Occipital lobe (tissue), 2 donors: ENCODE data around the gene HRH1. TPM values are rescaled to one million over a fixed set of nuclear protein-coding genes. Genes with fewer than 3 reads are reported as not detected.
"Not testable (repeated sequence)": the region's sequence is repeated elsewhere in the genome, so short reads cannot be mapped to it uniquely, and the experiment has no call there.

Experiments used
- DNase-seq: peaks from one replicate; lab custom pipeline; 2025; lab: John Stamatoyannopoulos, UW
- total RNA-seq: library from RNA; depleted of rRNA; stranded (reverse); fragments of >200 nt; gene quantifications from one replicate; pipeline ENCODE4 v1.2.3, GENCODE V29; 2014

HRH1 gene
- total RNA-seq, 1 donor from 2014 or later, result 1.7 TPM

DNA sequence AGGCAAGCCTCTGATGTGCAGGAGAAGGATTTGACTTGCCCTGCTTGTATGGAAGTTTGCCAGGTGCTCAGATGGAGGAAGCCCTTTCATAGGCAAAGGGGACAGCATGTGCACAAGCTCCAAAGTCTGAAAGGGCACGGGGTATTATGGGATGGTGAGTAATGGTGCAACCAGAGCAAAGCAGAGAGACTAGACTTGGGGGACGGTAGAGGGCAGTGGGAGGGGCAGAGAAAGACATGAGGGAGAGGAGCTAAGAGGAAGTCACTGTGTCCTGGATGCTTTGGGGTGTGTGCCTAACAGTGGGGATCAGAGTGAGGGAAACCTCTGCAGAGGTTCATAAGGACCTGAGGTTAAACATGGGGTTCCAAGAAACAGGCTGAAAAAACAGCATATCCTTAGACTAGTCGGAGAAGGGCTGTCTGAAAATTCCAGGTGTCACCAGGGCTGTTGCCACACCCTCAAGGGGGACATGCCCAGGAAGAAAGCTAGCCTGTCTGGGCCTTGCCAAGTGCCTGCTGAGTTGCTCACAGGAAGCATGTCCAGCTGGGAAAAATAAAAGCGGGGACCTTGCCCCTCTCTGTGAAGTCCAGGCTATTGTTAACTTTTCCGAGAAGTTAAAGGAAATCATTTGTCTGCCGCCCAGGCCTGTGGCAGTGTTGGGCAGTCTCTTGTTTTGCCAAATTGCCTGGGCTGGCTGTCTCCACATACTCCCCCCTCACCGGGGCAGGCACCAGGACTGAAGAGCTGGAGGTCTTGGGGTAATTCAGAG, 47.1 kb downstream of the HRH1 start:
- no peak for DNase-seq

DNA sequence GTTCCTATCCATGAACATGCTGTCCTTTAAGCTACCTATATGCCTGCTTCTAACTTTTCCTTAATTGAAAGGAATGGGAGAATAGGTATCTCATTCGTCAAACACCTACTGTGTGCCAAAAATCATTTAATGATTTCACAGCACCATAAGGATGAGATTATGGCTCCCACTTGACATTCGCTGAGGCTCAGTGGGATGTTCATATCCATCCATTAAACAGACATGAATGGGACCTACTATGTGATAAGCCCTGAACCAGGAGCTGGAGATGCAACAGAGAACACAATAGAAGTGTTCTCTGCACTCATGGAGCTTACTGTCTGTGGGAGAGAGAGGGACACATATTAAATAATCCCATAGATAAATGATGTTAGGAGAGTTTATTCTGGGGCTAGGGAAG, 49.7 kb downstream of the HRH1 start:
- DNase-seq, result no peak

DNA sequence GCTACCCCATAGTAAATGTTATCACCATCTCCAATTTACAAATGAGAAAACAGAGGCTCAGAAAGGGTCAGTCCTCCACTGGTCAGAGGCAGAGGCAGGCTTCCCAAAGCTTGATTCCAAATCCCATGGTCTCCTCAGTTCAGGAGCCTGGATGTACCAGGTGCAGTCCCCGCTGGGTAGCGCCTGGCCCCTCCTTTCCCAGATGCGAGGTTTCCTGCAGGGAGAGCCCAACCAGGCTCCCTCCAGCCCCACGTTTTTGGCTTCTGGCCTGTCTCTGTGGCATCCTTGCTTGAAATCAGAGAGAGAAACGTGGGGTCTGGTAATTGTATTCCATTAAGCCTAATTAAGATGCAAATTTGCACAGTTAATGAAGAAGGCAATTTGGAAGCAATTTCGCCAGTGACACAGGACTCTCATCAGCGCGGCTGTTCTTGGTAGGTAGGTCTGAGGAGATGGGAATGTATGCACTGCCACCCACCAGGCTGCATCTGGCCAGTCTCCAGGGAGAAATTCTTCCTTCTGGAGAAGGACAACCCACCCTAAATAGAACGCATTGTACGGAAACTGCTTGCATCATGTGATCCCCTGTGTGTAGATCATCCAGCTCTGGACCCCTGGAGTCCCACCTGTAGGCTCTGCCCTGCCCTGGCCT, 50.5 kb downstream of the HRH1 start:
- DNase-seq, result no peak

DNA sequence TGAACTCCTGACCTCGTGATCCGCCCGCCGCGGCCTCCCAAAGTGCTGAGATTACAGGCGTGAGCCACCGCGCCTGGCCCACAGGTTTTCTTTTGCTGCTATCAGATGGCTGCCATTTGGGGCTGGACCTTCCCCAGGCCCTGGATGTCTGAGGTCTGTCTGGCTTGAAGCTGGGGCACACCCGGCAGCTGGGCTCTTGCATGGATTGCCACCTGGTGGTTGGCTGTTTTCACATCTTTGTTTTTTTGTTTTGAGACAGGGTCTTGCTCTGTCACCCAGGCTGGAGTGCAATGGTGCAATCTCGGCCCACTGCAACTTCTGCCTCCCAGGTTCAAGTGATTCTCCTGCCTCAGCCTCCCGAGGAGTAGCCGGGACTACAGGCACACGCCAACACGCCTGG, 51.6 kb downstream of the HRH1 start:
- not testable (repeated sequence) for DNase-seq

DNA sequence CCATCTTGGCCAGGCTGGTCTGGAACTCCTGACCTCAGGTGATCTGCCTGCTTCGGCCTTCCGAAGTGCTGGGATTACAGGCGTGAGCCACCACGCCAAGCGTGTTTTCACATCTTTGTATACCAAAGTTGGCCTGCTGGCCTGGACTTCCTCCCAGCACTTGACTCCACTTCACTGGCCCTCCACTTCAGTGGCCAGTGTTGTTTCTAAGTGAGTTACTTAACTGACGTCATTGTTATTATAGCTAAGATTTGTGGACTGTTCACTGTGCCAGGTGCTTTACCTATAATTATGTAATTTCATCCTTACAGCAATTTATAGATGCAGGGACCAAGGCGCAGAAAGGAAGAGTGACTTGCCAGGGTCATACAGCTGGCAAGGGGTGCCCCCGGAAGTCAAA, 52.0 kb downstream of the HRH1 start:
- DNase-seq, result no peak

DNA sequence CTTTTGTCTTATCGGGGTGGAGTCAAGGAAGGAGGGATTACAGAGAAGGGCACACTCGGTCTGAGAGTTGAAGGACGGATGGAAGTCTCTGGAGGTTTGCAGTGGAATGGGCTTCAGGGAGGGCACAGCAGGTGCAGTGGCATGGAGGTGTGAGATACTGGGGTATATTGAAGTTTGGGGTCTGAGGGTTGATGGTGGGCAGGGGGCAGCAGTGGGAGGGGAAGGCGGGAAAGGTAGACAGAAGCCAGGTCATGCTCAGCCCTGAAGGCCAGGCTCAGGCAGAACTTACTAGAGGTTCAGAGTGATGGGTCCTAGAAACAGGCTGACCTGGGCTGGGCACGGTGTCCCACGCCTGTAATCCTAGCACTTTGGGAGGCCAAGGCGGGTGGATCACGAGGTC, 52.7 kb downstream of the HRH1 start:
- DNase-seq, result no peak

DNA sequence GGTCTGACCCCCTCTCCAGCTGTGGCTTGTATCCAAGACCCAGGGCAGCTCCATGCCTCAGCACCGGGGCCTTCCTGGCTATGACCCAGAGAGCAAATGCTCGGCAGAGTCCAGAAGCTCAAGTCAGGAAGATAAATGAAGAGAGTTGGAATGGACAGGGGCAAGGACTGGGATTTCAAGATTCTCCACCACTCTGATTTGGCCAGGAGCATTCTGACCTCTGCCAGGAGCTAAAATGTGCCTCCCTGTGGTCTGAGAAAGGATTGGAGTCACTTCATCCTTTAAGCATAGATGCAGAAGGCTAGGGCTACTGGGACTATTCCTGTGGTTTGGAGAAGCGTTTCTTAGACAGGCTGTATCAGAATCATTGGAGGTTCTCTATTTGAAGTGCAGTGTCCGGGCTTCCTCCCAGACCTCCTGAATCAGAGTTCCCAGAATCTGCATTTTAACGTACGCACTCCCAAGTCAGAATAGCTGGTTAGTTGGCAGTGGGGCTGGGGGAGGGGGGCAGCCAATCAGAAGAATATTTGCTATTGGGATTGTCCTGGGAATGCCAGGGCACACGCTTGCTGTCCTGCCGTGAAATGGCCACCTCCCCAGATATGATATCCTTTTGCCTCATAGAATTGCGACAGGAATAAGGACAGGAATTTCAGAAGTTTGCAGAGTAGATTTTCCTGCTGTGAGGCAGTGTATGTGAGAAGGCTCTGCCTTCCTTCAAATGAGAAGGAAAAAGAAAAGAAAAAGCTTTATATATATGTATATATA, 57.4 kb downstream of the HRH1 start:
- DNase-seq, result no peak

DNA sequence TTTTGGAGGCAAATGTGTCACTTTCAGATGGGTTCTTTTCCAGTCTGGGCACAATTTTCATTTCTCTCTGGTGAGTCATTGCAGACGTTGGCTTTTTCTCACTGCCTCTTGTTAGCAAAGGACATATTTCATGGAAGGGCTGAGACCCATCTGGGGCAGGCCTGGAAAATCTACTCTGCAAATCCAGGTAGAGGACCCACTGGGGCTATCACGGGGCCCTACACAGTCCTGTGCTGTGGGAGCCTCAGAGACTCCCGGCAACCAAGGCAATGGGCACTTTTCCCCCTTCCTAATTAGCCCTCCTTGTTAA, 58.0 kb downstream of the HRH1 start:
- no peak for DNase-seq

DNA sequence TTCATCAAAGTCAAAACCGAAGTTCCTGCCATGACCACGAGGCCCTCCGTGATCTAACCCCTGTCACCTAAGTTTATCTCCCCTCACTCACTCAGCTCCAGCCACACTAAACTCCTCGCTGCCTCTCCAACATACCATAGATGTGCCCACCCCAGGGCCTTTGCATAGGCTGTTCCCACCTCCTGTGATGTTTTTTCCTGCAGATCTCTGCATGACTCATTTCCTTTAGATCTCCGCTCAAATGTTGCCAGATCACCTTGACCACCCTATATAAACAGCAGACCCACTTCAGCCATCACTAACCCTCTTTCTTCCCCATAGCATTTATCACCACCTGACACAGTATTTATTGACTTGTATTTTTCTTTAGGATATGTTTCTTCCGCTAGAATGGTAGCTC, 58.5 kb downstream of the HRH1 start:
- no peak for DNase-seq

DNA sequence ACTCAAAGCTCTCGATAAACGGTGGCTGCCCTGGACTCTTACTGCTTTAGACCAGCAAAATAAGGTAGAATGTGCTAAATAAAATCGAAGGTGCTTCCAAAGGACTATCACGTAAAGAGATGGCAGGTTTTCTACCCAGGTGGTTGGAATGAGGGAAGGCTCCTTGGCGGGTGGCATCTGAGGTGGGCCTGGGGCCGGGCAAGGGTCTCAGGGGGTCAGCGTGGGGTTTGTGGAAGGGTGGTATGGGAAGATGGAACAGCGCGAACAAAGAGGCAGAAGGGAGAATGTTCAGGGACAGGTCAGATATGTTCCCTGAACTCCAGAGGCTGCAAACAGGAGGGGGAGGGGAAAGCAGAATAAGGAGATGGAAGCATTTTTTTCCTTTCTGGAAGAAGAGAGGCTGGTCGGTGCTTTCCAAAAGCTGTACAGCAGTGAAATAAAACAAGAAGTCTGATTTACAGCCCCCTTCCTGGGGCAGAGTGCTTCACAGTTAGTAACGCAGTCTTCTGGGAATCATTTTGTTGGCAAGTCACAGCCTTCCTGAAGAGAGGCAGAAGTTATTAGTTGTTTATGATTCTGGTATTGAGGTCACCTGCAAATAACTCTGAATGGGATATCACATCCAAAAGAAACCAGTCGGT, 59.6 kb downstream of the HRH1 start:
- DNase-seq, result no peak

DNA sequence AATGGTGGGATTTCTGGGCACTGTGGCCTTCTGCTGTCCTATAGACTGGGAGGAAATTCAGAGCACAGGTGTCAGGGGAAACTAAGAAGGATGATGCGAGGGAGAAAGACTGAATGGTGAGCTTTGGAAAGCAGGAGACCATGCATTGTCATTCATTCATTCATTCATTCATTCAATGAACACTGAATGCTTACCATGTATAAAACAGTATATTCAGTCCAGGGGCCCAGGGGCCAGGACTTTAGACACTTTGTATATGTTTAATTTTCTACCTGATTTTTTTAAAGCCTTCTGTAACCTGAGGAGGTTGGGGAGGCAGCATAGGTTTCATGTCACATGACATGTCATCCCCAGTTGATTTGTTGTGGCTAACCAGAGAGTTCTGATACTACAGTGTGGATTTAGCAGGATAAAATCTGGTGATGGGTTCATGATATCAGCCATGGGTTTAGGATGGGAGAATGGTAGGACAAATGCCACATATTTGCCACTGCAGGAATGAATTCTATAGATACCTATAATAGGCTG, 60.2 kb downstream of the HRH1 start:
- DNase-seq, result no peak

DNA sequence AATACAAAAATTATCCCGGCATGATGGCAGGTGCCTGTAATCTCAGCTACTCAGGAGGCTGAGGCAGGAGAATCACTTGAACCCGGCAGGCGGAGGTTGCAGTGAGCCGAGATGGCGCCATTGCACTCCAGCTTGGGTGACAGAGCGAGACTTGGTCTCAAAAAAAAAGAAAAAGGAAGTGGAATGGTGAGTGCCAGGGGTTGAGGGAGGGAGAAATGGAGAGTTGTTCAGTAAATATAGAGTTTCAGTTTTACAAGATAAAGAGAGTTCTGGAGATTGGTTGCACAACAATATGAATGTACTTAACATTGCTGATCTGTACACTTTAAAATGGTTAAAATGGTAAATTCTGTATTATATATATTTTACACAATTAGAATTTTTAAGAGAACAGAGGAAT, 63.1 kb downstream of the HRH1 start:
- not testable (repeated sequence) for DNase-seq

DNA sequence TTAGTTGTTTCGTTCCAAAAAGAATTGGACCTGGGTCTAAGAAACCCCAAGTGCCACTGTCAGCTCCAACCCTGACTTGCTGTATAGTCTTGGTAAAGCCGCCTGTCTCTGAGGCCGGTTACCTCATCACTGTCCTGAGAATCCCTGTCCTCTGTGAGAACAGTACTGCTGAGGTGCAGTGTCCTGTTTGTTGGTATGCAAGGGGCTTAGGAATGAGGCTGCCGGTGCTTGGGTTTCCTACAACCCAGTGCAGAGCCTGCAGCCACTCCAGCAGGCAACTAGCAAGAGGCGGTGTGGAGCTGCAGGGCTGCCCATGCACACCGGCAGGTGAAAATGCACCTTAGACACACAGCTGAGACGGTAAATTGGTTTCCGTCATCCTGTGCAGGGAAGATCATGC, 65.9 kb downstream of the HRH1 start:
- no peak for DNase-seq

DNA sequence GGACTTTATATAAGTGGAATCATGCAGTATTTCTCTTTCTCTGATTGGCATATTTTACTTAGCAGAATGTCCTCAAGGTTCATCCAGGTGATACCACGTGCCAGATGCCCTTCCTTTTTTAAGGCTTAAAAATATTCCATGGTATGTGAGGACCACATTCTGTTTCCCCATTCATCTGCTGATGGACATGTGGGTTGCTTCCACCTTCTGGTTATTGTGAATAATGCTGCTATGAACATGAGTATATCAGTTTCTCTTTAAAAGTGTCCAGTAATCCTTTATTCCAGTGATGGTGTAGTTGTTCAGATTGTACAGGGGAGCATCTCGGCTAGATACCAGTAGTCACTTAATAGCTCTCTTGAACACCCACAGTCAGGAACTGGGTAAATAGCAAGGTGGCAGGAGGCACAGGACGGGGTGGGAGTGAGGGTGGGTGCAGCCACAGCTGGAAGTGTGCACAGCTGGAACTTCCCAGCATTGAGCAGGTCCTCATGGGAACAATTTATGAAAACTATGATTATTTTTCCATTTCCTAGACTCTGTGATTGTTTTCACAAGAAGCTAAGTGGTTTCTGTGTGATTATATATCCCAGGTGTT, 67.6 kb downstream of the HRH1 start:
- no peak for DNase-seq

DNA sequence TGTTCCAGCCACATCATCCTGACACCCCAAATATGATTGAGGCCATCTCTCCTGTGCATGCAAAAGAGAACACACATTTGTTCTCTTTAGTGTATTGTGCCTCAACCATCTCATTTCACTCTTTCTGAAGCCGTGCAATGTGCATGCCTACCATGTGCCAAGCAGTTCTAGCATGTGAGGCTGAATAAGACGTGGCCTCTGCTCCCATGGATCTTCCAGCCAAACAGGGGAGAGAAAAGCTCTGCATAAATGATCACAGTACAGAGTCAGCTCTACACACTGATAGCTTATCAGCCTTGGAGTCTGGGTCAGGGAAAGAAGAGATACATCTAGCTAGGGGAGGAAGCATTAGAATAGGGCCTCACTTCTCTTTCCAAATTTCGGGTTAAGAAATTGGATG, 69.7 kb downstream of the HRH1 start:
- no peak for DNase-seq

DNA sequence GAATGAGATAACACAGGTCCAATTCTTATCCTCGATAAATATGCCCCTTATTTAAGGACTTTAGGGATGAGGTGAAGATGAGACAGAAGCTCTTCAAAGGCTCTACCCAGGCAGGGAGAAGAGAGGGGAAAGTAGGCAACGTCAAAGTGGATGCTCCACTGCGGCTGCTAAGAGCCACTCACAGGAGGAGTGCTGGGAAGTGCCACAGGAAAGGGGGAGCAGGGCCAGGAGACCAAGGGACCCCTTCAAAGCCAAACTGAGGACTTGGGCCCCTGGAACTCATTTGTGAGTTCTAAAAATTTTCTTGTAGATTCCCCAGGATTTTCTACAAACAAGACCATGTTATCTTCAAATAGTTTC, 70.6 kb downstream of the HRH1 start:
- DNase-seq, result no peak

DNA sequence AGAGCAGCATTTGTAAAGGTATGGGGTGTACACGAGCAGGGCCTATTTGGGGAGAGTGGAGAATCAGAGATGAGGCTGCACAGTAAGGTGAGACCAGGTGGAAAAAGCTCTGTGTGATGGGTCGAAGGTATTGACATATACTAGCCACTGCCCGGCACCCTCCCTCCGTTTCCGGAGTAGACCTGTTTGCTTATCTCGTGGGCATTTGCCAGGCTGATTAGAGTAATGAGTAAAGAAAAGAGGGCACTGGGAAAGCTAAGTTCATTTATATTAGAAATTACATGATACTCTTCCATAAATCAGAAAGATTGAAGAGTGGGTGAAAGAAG, 71.7 kb downstream of the HRH1 start:
- no peak for DNase-seq

DNA sequence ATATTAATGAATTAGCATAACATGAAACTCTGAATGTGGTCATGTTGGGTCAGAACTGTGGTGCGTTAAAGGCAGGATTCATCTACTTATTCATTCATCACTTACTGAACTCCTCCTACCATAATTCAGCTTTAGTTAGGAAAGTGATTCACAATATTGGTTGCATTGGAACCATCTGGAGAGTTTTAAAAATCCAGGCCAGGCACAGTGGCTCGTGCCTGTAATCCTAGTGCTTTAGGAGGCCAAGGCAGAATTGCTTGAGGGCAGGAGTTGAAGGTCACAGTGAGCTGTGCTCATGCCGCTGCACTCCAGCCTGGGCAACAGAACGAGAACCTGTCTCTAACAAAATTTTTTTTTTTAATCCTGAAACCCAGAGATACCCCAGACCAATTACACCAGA, 73.7 kb downstream of the HRH1 start:
- DNase-seq, result no peak

DNA sequence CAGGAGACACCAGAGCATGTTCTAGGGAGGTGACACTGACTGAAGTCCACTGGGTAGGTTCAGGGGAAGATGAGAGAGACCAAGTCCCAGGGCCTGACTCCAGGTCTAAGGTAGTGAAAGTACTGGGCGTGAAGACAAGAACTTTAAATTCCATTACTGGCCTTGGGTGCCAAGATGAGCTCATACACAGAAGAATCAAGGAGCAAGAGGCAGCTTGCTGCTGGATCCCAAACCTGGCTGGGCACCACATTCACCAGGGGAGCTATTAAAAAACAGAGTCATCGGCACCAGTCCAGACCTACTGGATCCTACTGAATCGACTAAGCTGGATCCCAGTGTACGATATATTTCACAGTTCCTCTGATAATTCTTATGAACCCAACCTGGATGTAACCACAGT, 75.8 kb downstream of the HRH1 start:
- DNase-seq, result no peak

DNA sequence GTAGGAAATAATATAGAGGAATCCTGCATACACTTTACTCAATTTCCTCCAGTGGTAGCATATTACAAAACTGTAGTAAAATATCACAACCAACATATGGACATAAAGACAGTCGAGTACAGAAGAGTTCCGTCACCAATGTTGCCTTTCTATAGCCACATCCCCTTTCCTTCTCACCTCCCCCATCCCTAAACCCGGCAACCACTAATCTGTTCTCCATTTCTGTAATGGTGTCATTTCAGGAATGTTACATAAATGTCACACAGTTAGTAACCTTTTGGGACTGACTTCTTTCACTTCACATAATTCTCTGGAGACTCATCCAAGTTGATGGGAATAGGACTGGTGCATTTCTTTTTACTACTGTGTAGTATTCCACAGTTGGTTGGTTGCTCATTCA, 76.5 kb downstream of the HRH1 start:
- no peak for DNase-seq

DNA sequence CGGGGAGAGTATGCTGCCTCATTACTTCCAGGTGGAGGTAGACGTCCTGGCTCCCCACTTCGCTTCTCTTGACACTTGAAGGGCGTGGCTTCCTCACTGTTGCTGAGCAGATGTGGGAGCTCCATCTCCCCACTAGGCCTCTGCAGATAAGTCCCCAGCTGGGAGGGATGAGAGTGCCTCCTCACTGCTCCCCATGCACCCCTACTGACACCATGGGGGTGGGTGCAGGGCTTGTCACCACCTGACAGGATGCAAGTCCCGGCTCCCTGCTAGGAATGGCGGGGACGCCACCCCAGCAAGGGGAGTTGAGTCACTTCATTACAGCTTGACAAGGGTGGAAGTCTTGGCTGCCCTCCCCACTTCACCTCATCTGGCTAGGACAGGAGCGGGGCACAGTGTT, 81.1 kb downstream of the HRH1 start:
- no peak for DNase-seq
